Measurements from ENCODE around the gene RSPO4.

Gene RSPO4

DNA sequence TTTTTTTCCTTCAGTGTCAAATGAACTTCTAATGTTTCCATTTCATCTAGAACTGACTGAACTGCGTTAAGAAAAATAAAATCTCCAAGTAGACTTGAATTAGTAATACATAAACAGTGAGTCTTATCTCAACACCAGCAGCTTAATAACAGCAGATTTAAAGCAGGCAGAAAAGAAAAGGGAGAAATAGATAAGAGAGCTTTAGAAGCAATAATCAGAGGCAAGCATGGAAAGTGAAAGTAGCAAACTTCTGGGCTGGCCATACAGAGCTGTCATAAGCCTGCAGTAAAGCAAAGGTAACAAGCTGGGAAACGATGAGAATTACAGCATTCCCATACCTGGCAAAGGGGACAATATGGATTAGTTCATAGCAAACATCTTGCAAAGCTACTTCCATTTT lies 69.1 kb downstream of the RSPO4 start:
- H3K4me3 ChIP-seq (ENCODE audit: low read depth in 1 of 2, low read length in 2 of 2): no peak overlapping the region
- H3K36me3 ChIP-seq (ENCODE audit: control insufficient read depth in 1 of 2, insufficient read depth in 2 of 2, low read length in 2 of 2): no peaks in the 10 kb centered on the region
- H3K4me1 ChIP-seq (ENCODE audit: control insufficient read depth in 1 of 2, insufficient read depth in 2 of 2, low read length in 2 of 2): no peaks in the 10 kb centered on the region
- H3K27me3 ChIP-seq (ENCODE audit: low read depth, low read length): no peaks in the 10 kb centered on the region
- no peak overlapping the region for H3K27ac ChIP-seq (ENCODE audit: low read length)
- H3K9me3 ChIP-seq (ENCODE audit: control insufficient read depth in 1 of 2, low read length in 2 of 2): peaks cover 0 to 10% of the 10 kb centered on the region in 2 donors

DNA sequence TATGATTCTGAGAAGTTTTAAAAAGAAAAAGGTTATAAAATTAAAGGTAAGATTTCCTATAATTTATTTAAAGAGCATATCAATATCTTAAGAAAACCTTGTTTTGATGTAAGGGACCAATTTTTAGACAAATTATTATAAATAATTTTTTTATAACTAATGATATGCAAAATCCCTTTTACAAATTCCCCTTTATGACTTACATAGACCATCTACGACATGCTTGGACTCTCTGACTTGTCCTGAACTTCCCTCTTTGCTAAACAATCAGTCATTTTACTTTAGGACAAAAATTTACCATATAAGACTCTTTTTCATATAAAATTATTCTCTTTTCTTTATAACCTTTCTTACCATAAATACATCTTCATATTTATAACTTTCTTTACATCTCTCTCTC lies 70.7 kb downstream of the RSPO4 start:
- no peak overlapping the region for H3K27ac ChIP-seq (ENCODE audit: low read length)
- no peaks in the 10 kb centered on the region for H3K4me1 ChIP-seq (ENCODE audit: control insufficient read depth in 1 of 2, insufficient read depth in 2 of 2, low read length in 2 of 2)
- no peaks in the 10 kb centered on the region for H3K27me3 ChIP-seq (ENCODE audit: low read depth, low read length)
- H3K4me3 ChIP-seq (ENCODE audit: low read depth in 1 of 2, low read length in 2 of 2): no peak overlapping the region
- no peaks in the 10 kb centered on the region for H3K36me3 ChIP-seq (ENCODE audit: control insufficient read depth in 1 of 2, insufficient read depth in 2 of 2, low read length in 2 of 2)
- peaks cover 0 to 10% of the 10 kb centered on the region in 2 donors for H3K9me3 ChIP-seq (ENCODE audit: control insufficient read depth in 1 of 2, low read length in 2 of 2)

DNA sequence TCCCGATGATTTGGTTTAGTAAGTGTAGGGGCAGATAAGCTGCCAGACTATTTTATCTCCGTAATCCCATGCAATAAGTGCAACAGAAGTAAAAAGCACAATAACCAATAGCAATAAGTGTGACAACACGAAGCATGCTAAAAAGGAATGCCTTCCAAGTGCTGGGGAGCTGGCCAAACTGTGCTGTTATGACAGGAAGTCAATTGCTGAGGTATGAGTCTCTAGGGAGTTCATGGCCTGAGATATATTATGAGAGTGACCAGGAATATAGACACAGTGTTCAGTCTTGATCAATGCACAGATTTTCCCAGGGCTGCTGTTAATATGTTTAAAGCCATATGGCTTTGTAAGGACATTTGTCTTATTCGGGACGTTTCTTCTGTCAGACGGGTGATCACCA lies 75.4 kb downstream of the RSPO4 start:
- Histone ChIP-seq H3K27ac (ENCODE audit: low read length) (no peak overlapping the region), H3K4me1 (ENCODE audit: control insufficient read depth in 1 of 2, insufficient read depth in 2 of 2, low read length in 2 of 2) (no peaks in the 10 kb centered on the region), H3K9me3 (ENCODE audit: control insufficient read depth in 1 of 2, low read length in 2 of 2) (peaks cover 0 to 4% of the 10 kb centered on the region in 2 donors), H3K4me3 (ENCODE audit: low read depth in 1 of 2, low read length in 2 of 2) (no peak overlapping the region), H3K27me3 (ENCODE audit: low read depth, low read length) (no peaks in the 10 kb centered on the region), H3K36me3 (ENCODE audit: control insufficient read depth in 1 of 2, insufficient read depth in 2 of 2, low read length in 2 of 2) (no peaks in the 10 kb centered on the region)

DNA sequence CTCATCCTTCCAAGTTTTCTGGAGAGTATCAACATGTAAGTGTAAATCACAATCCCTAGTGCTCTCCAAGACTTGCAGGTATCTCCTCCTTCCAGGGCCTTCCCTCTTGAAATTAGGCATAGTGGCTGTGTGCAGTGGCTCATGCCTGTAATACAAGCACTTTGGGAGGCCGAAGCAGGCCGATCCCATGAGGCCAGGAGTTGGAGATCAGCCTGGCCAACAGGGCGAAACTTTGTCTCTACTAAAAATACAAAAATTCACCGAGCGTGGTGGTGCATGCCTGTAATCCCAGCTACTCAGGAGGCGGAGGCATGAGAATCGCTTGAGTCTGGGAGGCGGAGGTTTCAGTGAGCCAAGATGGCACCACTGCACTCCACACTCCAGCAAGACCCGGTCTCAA lies 76.6 kb downstream of the RSPO4 start:
- no peak overlapping the region for H3K27ac ChIP-seq (ENCODE audit: low read length)
- no peaks in the 10 kb centered on the region for H3K27me3 ChIP-seq (ENCODE audit: low read depth, low read length)
- H3K36me3 ChIP-seq (ENCODE audit: control insufficient read depth in 1 of 2, insufficient read depth in 2 of 2, low read length in 2 of 2): no peaks in the 10 kb centered on the region
- no peaks in the 10 kb centered on the region for H3K9me3 ChIP-seq (ENCODE audit: control insufficient read depth in 1 of 2, low read length in 2 of 2)
- H3K4me3 ChIP-seq (ENCODE audit: low read depth in 1 of 2, low read length in 2 of 2): no peak overlapping the region
- H3K4me1 ChIP-seq (ENCODE audit: control insufficient read depth in 1 of 2, insufficient read depth in 2 of 2, low read length in 2 of 2): no peaks in the 10 kb centered on the region

DNA sequence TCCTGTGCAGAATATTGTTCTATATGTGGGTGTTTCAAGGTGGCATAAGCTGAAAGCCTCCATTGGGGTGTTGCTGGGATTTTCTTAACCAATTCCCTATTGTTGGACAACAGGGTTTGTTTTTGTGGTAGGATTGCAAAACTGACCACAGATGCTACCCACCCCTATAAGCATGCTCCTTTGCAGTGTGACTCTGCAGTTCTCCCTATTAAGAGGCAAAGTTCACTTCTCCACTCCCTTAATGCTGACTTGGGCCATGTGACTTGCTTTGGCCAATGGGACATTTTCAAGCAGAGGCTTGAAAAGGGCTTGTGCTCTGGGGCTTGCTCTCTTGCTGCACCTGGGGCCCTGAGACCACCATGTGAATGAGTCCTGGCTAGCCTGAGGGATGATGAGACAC lies 77.5 kb downstream of the RSPO4 start:
- H3K4me1 ChIP-seq (ENCODE audit: control insufficient read depth in 1 of 2, insufficient read depth in 2 of 2, low read length in 2 of 2): no peaks in the 10 kb centered on the region
- no peak overlapping the region for H3K4me3 ChIP-seq (ENCODE audit: low read depth in 1 of 2, low read length in 2 of 2)
- no peaks in the 10 kb centered on the region for H3K9me3 ChIP-seq (ENCODE audit: control insufficient read depth in 1 of 2, low read length in 2 of 2)
- H3K27me3 ChIP-seq (ENCODE audit: low read depth, low read length): no peaks in the 10 kb centered on the region
- no peaks in the 10 kb centered on the region for H3K36me3 ChIP-seq (ENCODE audit: control insufficient read depth in 1 of 2, insufficient read depth in 2 of 2, low read length in 2 of 2)
- H3K27ac ChIP-seq (ENCODE audit: low read length): no peak overlapping the region

DNA sequence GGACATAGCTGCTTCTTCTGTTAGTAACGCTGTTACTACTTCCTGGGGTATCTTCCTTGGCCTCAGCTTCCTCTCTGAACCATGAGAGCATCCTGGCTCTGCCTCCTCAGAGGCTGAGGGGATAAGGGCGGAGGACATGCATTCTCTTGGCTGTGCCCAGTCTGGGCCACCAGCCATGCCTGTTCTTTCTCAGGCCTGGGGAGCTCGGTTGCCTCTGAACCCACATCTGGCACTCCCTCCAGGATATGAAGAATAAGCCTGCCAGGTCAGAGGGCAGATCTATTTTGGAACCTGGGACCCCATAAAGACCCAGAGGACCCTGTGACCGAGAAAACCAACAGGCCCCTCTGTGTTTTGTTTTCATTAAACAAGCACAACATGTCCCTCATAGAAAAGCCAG lies 79.3 kb downstream of the RSPO4 start:
- Histone ChIP-seq H3K27me3 (ENCODE audit: low read depth, low read length) (no peaks in the 10 kb centered on the region), H3K9me3 (ENCODE audit: control insufficient read depth in 1 of 2, low read length in 2 of 2) (no peaks in the 10 kb centered on the region), H3K4me1 (ENCODE audit: control insufficient read depth in 1 of 2, insufficient read depth in 2 of 2, low read length in 2 of 2) (no peaks in the 10 kb centered on the region), H3K27ac (ENCODE audit: low read length) (no peak overlapping the region), H3K36me3 (ENCODE audit: control insufficient read depth in 1 of 2, insufficient read depth in 2 of 2, low read length in 2 of 2) (no peaks in the 10 kb centered on the region), H3K4me3 (ENCODE audit: low read depth in 1 of 2, low read length in 2 of 2) (no peak overlapping the region)

DNA sequence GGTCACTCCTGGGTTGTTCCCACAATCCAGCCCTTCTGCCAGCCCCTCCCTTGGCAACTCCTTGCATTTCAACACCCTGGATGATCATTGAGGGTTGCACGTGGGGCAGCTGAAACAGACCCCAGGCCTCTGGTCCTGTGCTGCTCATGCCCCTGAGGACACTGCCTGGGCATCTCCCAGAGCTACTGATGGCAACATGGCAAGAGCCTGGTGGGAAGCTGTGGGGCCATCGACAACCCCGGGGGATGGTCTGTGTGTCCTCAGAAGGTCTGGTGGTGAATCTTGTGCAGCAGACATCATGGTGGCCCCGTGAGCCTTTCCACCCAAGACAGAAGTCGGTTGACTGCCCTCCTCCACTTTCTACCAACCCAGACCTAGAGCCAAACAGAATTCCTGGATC lies 81.0 kb downstream of the RSPO4 start:
- H3K4me1 ChIP-seq (ENCODE audit: control insufficient read depth in 1 of 2, insufficient read depth in 2 of 2, low read length in 2 of 2): no peaks in the 10 kb centered on the region
- H3K9me3 ChIP-seq (ENCODE audit: control insufficient read depth in 1 of 2, low read length in 2 of 2): no peaks in the 10 kb centered on the region
- H3K4me3 ChIP-seq (ENCODE audit: low read depth in 1 of 2, low read length in 2 of 2): no peak overlapping the region
- H3K36me3 ChIP-seq (ENCODE audit: control insufficient read depth in 1 of 2, insufficient read depth in 2 of 2, low read length in 2 of 2): no peaks in the 10 kb centered on the region
- no peak overlapping the region for H3K27ac ChIP-seq (ENCODE audit: low read length)
- H3K27me3 ChIP-seq (ENCODE audit: low read depth, low read length): no peaks in the 10 kb centered on the region

DNA sequence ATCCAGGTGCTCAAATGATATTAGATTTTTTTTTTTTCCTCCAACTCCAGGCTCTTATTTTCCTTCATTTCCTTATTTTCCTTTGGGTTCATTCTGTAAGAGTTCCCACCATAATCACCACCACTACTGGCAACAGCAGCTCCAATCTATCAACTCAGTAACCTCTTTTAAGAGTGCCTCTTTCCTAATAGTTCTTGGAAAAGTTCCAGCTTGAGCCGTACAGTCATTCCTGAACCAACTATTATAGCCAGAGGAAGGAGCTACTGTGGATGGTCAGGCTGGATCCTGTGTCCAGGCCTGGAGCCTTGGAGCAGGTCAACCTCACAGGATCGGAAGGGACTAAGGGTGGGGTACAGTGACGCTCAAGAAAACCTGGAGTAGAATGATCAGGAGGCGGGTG lies 81.8 kb downstream of the RSPO4 start:
- Histone ChIP-seq H3K27me3 (ENCODE audit: low read depth, low read length) (no peaks in the 10 kb centered on the region), H3K9me3 (ENCODE audit: control insufficient read depth in 1 of 2, low read length in 2 of 2) (no peaks in the 10 kb centered on the region), H3K4me1 (ENCODE audit: control insufficient read depth in 1 of 2, insufficient read depth in 2 of 2, low read length in 2 of 2) (no peaks in the 10 kb centered on the region), H3K27ac (ENCODE audit: low read length) (no peak overlapping the region), H3K4me3 (ENCODE audit: low read depth in 1 of 2, low read length in 2 of 2) (no peak overlapping the region), H3K36me3 (ENCODE audit: control insufficient read depth in 1 of 2, insufficient read depth in 2 of 2, low read length in 2 of 2) (no peaks in the 10 kb centered on the region)

DNA sequence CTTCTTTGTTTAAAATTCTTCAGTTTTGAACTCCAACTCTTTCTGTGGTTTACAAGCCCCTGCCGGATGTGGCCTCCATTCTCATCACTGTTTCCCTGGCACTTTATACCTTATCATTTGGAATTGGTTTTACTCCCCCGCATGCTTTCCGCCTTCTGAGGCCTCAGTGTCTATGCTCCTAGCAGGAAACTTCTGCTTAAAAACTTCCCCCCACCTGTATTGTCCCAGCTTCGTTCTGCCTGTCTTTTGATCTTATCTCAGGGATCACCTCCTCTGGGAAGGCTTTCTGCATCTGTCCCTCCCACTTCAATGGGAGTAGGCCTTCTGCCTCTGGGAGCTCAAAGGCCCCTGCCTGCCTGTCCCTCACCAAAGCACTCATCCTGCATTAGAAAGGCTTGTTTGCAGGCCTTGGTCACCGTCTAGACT lies 82.6 kb downstream of the RSPO4 start:
- H3K27me3 ChIP-seq (ENCODE audit: low read depth, low read length): no peaks in the 10 kb centered on the region
- no peak overlapping the region for H3K27ac ChIP-seq (ENCODE audit: low read length)
- H3K9me3 ChIP-seq (ENCODE audit: control insufficient read depth in 1 of 2, low read length in 2 of 2): no peaks in the 10 kb centered on the region
- H3K4me1 ChIP-seq (ENCODE audit: control insufficient read depth in 1 of 2, insufficient read depth in 2 of 2, low read length in 2 of 2): no peaks in the 10 kb centered on the region
- no peaks in the 10 kb centered on the region for H3K36me3 ChIP-seq (ENCODE audit: control insufficient read depth in 1 of 2, insufficient read depth in 2 of 2, low read length in 2 of 2)
- no peak overlapping the region for H3K4me3 ChIP-seq (ENCODE audit: low read depth in 1 of 2, low read length in 2 of 2)

DNA sequence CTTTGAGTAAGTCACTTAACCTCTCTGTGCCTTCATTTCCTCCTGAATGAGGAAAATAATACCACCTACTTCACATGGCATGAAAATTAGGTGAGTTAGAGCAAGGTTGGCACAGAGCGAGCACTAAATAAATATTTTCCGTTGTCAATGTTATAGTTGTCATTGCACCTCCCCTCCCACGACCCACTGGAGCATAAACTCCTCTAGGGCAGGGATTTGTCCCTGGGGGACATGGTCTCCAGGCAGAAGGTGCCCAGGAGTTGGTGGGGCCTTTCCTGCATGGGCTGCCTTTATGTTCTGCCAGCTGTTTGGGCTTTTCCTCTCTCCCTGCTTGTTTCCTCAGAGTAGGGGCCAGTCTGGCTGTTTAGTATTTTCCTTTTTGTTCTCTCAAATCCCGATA lies 84.7 kb downstream of the RSPO4 start:
- no peaks in the 10 kb centered on the region for H3K4me1 ChIP-seq (ENCODE audit: control insufficient read depth in 1 of 2, insufficient read depth in 2 of 2, low read length in 2 of 2)
- H3K9me3 ChIP-seq (ENCODE audit: control insufficient read depth in 1 of 2, low read length in 2 of 2): no peaks in the 10 kb centered on the region
- no peak overlapping the region for H3K4me3 ChIP-seq (ENCODE audit: low read depth in 1 of 2, low read length in 2 of 2)
- no peaks in the 10 kb centered on the region for H3K27me3 ChIP-seq (ENCODE audit: low read depth, low read length)
- H3K27ac ChIP-seq (ENCODE audit: low read length): no peak overlapping the region
- no peaks in the 10 kb centered on the region for H3K36me3 ChIP-seq (ENCODE audit: control insufficient read depth in 1 of 2, insufficient read depth in 2 of 2, low read length in 2 of 2)

DNA sequence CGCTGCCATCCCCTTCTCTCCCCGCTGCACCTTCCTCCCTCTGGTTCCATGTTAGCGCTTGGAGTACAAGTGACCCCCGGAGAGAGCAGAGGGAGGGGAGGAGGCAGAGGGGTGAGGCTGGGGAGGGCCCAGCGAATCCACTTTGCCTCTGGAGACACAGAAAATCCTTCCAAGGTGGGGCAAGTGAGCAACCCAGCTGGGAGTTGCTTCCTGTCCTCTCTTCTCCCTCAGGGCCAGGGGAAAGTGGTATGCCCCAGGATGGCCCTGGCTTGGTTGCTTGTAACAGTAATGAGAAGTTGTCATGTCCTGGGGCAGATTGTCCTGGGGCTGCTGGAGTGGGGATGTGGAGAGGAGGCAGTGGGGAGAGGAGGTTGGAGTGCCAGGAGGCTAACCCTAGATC lies 85.3 kb downstream of the RSPO4 start:
- no peaks in the 10 kb centered on the region for H3K9me3 ChIP-seq (ENCODE audit: control insufficient read depth in 1 of 2, low read length in 2 of 2)
- H3K4me1 ChIP-seq (ENCODE audit: control insufficient read depth in 1 of 2, insufficient read depth in 2 of 2, low read length in 2 of 2): no peaks in the 10 kb centered on the region
- H3K36me3 ChIP-seq (ENCODE audit: control insufficient read depth in 1 of 2, insufficient read depth in 2 of 2, low read length in 2 of 2): no peaks in the 10 kb centered on the region
- H3K4me3 ChIP-seq (ENCODE audit: low read depth in 1 of 2, low read length in 2 of 2): no peak overlapping the region
- H3K27me3 ChIP-seq (ENCODE audit: low read depth, low read length): no peaks in the 10 kb centered on the region
- no peak overlapping the region for H3K27ac ChIP-seq (ENCODE audit: low read length)

DNA sequence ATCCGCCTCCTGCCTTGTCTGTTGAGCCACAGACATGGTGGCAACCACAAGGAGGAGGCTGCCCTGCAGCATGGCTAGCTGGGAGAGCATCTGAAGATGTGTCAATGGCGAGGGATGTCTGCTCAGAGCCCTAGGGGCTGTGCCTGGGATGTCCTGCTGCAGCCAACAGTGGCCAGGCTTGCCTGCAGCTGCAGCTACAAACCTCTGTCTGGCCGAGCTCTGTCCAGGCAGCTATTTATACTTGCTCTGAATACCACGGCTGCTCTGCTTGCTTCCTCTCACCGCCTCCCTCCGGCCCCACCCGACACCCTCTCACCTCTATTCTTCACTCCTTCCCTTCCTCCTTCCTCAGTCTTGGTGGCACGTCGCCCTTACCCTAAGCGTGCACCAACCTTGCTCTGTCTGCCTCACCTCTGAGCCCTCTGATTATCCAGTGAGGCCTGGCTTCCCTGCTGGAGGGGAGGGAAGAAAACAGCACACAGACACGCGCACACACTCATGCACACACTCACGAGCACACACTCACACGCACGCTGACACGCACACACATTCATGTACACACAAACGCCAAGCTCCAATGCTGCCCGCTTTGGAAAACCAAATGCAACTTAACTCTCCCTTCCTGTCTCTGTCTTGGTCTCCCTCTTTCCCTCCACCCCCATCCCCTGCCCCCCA lies 85.8 kb downstream of the RSPO4 start, which contains the start of gene ANGPT4:
ANGPT4 (minus strand) TSS at position 210 of the 675 bp plus-strand sequence; CDS start at position 90, 120 bp downstream.
- Histone ChIP-seq H3K27ac (ENCODE audit: low read length) (no peak within 1 kb of the TSS), H3K27me3 (ENCODE audit: low read depth, low read length) (no peaks in the 10 kb centered on the region), H3K4me3 (ENCODE audit: low read depth in 1 of 2, low read length in 2 of 2) (no peak within 1 kb of the TSS), H3K36me3 (ENCODE audit: control insufficient read depth in 1 of 2, insufficient read depth in 2 of 2, low read length in 2 of 2) (no peaks in the 10 kb centered on the region), H3K9me3 (ENCODE audit: control insufficient read depth in 1 of 2, low read length in 2 of 2) (no peaks in the 10 kb centered on the region), H3K4me1 (ENCODE audit: control insufficient read depth in 1 of 2, insufficient read depth in 2 of 2, low read length in 2 of 2) (no peaks in the 10 kb centered on the region)

All from muscle layer of duodenum (tissue), 2 donors.